ENCODE data around the gene ZMYND8. TPM values are rescaled to one million over a fixed set of nuclear protein-coding genes. Genes with fewer than 3 reads are reported as not detected.

ZMYND8 gene
- polyA plus RNA-seq, 10 donors = 12.4 to 22.2 (median 17.6) TPM

- DNase-seq = peak in 1 of 3 donors; percentile 79
Measured at GRCh38 chr20:47231382-47232039, 125.0 kb downstream of the ZMYND8 start.

GRCh38 chr20:47230811-47231256 lies 125.7 kb downstream of the ZMYND8 start:
- DNase-seq = peak in 1 of 3 donors; percentile 22

GRCh38 chr20:47228654-47229053 lies 127.8 kb downstream of the ZMYND8 start:
- no peak for DNase-seq

GRCh38 chr20:47227576-47227975 lies 128.9 kb downstream of the ZMYND8 start:
- DNase-seq = no peak

- DNase-seq = no peak
Measured at GRCh38 chr20:47227119-47227518, 129.4 kb downstream of the ZMYND8 start.

- DNase-seq = no peak
Measured at GRCh38 chr20:47225458-47225857, 131.0 kb downstream of the ZMYND8 start.

GRCh38 chr20:47224857-47225256 lies 131.6 kb downstream of the ZMYND8 start:
- DNase-seq = no peak

GRCh38 chr20:47224300-47224791 lies 132.2 kb downstream of the ZMYND8 start:
- no peak for DNase-seq

GRCh38 chr20:47223896-47224295 lies 132.6 kb downstream of the ZMYND8 start:
- DNase-seq = no peak

GRCh38 chr20:47222468-47223119 lies 133.9 kb downstream of the ZMYND8 start:
- DNase-seq = no peak

GRCh38 chr20:47221036-47221625 lies 135.4 kb downstream of the ZMYND8 start:
- DNase-seq = no peak

GRCh38 chr20:47220161-47220582 lies 136.3 kb downstream of the ZMYND8 start:
- no peak for DNase-seq

GRCh38 chr20:47217482-47218446 lies 138.7 kb downstream of the ZMYND8 start:
- DNase-seq = no peak

GRCh38 chr20:47216819-47217410 lies 139.6 kb downstream of the ZMYND8 start:
- DNase-seq = no peak

- no peak for DNase-seq
Measured at GRCh38 chr20:47215653-47216397, 140.7 kb downstream of the ZMYND8 start.

- no peak for DNase-seq
Measured at GRCh38 chr20:47213966-47214365, 142.5 kb downstream of the ZMYND8 start.

- no peak for DNase-seq
Measured at GRCh38 chr20:47212606-47213207, 143.8 kb downstream of the ZMYND8 start.

- DNase-seq = no peak
Measured at GRCh38 chr20:47211036-47211435, 145.5 kb downstream of the ZMYND8 start.

- DNase-seq = no peak
Measured at GRCh38 chr20:47210470-47210869, 146.0 kb downstream of the ZMYND8 start.

- DNase-seq = no peak
Measured at GRCh38 chr20:47209982-47210381, 146.5 kb downstream of the ZMYND8 start.

Data from muscle of back (tissue), 11 donors.